HepG2 (cell line): ENCODE results near the gene GNA12. TPM values are rescaled to one million over a fixed set of nuclear protein-coding genes. Genes with fewer than 3 reads are reported as not detected.
A peak's percentile ranks its signal among the peaks of the same experiment; 100 is the strongest.

Source experiments
- DNMT3B ChIP-seq: conservative IDR thresholded peaks from 2 replicates; pipeline ENCODE4 v1.6.1; 2016; ENCODE audit warnings: missing biosample characterization, control low read depth
- FOXM1 ChIP-seq: sonication (generic); formaldehyde crosslinking; IDR thresholded peaks from 2 replicates; pipeline ENCODE4 v1.5.0; 2020; ENCODE audit warnings: missing genetic modification reagents
- HMG20B ChIP-seq: conservative IDR thresholded peaks from 2 replicates; pipeline ENCODE4 v1.6.1; 2016; ENCODE audit warnings: missing genetic modification reagents, missing compliant biosample characterization
- STAT5B ChIP-seq: sonication (generic); formaldehyde crosslinking; IDR thresholded peaks from 2 replicates; pipeline ENCODE4 v1.4.0; 2020; ENCODE audit warnings: missing genetic modification reagents
- TP53 ChIP-seq: sonication (generic); formaldehyde crosslinking; conservative IDR thresholded peaks from 2 replicates; pipeline ENCODE4 v1.4.0; 2020; ENCODE audit warnings: missing genetic modification reagents
- ZBTB20 ChIP-seq: sonication (generic); formaldehyde crosslinking; IDR thresholded peaks from 2 replicates; pipeline ENCODE4 v1.8.1; 2023; ENCODE audit warnings: missing genetic modification reagents, low read depth, mild to moderate bottlenecking, borderline replicate concordance
- ZFP90 ChIP-seq: sonication (generic); formaldehyde crosslinking; IDR thresholded peaks from 2 replicates; pipeline ENCODE4 v1.8.0; 2022; ENCODE audit warnings: missing genetic modification reagents, mild to moderate bottlenecking, inconsistent platforms, borderline replicate concordance
- ZFX ChIP-seq: sonication (generic); formaldehyde crosslinking; IDR thresholded peaks from 2 replicates; pipeline ENCODE4 v1.4.0; 2020; ENCODE audit warnings: mild to moderate bottlenecking, low read depth, missing genetic modification reagents, moderate library complexity
- ZNF282 ChIP-seq: fragments of 450-650 bp; IDR thresholded peaks from 2 replicates; pipeline ENCODE4 v1.6.1; 2018; ENCODE audit not compliant: partially characterized antibody
- ZNF30 ChIP-seq: sonication (generic); formaldehyde crosslinking; IDR thresholded peaks from 2 replicates; pipeline ENCODE4 v1.5.0; 2020; ENCODE audit warnings: mild to moderate bottlenecking, missing genetic modification reagents
- ZNF605 ChIP-seq: sonication (generic); formaldehyde crosslinking; IDR thresholded peaks from 2 replicates; pipeline ENCODE4 v1.8.0; 2022; ENCODE audit warnings: mild to moderate bottlenecking, missing genetic modification reagents
- polyA plus RNA-seq, 8 experiments: library from polyadenylated mRNA; depleted of rRNA in 3 of 8; stranded (reverse) in 7 of 8; unstranded in 1 of 8; fragments of >200 nt; fragmentation: Illumina TruSeq in 4 of 8; extraction: Trizol in 4 of 8; gene quantifications; 2 replicates each; pipeline versions ENCODE4 v1.2.1 to v1.2.3, GENCODE V29; 2011 to 2016; ENCODE audit warnings: low read depth in 4 of 8, missing spikeins in 1 of 8, mixed read lengths in 1 of 8; ENCODE audit not compliant: insufficient read depth in 1 of 8
- total RNA-seq, 5 experiments: library from RNA; depleted of rRNA; stranded (reverse); fragments of >200 nt; fragmentation: Illumina TruSeq; extraction: Trizol; gene quantifications; 2 replicates each; pipeline ENCODE4 v1.2.3, GENCODE V29; 2016; ENCODE audit warnings: low read depth in 1 of 5
- TF ChIP-seq, protein P1 (sequence below): sonication (generic); formaldehyde crosslinking; IDR thresholded peaks from 2 replicates; pipeline ENCODE4 v1.5.0; 2020; ENCODE audit warnings: mild to moderate bottlenecking, missing genetic modification reagents, moderate library complexity
- TF ChIP-seq, protein P2 (sequence below): IDR thresholded peaks from 2 replicates; pipeline ENCODE4 v1.6.1; 2016
- TF ChIP-seq, protein P3 (sequence below): sonication (generic); formaldehyde crosslinking; conservative IDR thresholded peaks from 2 replicates; pipeline ENCODE4 v1.5.0; 2020; ENCODE audit warnings: missing genetic modification reagents
- TF ChIP-seq, protein P4 (sequence below): sonication (generic); formaldehyde crosslinking; IDR thresholded peaks from 2 replicates; pipeline ENCODE4 v1.5.0; 2020; ENCODE audit warnings: mild to moderate bottlenecking, missing genetic modification reagents
- TF ChIP-seq, protein P5 (sequence below): IDR thresholded peaks from 2 replicates; pipeline ENCODE4 v1.4.0; 2020; ENCODE audit warnings: mild to moderate bottlenecking, missing genetic modification reagents
- TF ChIP-seq, protein P6 (sequence below): sonication (generic); formaldehyde crosslinking; IDR thresholded peaks from 2 replicates; pipeline ENCODE4 v1.5.1; 2020; ENCODE audit warnings: mild to moderate bottlenecking, missing genetic modification reagents, borderline replicate concordance

GNA12 gene
- total and polyA plus RNA-seq, 2 of the 13 experiments (the other 11 are each of a cell fraction or from before 2014, with no cell fraction given), result 16.2 to 50.9 TPM

DNA sequence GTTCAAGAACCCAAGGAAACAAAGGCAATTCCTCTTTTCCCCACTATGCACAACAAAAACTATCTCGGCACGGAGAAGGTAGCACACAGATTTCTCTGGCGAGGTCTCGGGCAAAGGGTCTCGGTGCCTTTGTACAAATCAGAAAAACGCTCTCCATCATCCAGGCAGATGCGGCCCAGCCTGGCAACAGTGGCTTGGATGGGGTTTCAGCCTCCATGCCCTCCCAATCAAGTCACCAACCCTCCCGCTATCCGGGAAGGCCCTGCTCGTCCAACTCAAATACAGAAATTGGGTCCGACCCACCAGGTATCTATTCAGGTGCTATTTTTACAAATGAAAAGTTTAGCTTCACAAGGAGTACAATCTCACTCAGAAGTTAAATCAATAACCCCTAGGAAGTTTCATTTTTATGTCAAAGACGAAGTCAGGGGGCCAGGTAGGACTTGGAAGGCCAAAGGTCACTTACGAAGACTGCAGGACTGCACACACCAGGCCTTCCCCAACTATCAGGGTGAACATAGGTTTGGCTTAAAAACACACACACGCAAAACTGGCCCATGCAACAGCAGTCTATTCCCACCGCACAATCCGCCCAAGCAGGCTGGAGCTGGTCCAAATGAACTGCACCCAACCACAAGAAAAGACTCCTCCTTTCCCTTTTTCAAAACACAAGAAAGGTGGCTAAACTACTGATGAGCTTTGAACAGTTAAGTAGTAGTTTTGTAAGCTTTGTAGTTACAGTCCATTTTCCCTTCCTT is 43.0 kb downstream of the GNA12 start (continued):
- no peak for TF ChIP-seq FOXM1 (CRISPR knock-in tag)
- no peak for TF ChIP-seq DNMT3B (CRISPR knock-in tag)
- TF ChIP-seq ZNF30 (CRISPR knock-in tag), result no peak
- TF ChIP-seq ZNF605 (CRISPR knock-in tag), result 0 out of 2 replicates have a peak, but pooled peaks have one; percentile 31
- TF ChIP-seq, protein P1, sequence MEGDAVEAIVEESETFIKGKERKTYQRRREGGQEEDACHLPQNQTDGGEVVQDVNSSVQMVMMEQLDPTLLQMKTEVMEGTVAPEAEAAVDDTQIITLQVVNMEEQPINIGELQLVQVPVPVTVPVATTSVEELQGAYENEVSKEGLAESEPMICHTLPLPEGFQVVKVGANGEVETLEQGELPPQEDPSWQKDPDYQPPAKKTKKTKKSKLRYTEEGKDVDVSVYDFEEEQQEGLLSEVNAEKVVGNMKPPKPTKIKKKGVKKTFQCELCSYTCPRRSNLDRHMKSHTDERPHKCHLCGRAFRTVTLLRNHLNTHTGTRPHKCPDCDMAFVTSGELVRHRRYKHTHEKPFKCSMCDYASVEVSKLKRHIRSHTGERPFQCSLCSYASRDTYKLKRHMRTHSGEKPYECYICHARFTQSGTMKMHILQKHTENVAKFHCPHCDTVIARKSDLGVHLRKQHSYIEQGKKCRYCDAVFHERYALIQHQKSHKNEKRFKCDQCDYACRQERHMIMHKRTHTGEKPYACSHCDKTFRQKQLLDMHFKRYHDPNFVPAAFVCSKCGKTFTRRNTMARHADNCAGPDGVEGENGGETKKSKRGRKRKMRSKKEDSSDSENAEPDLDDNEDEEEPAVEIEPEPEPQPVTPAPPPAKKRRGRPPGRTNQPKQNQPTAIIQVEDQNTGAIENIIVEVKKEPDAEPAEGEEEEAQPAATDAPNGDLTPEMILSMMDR, result no peak
- TF ChIP-seq ZNF282, result no peak
- TF ChIP-seq ZFP90 (CRISPR knock-in tag), result no peak
- TF ChIP-seq STAT5B (CRISPR knock-in tag), result no peak
- TF ChIP-seq HMG20B (CRISPR knock-in tag), result no peak
- TF ChIP-seq, protein P2, sequence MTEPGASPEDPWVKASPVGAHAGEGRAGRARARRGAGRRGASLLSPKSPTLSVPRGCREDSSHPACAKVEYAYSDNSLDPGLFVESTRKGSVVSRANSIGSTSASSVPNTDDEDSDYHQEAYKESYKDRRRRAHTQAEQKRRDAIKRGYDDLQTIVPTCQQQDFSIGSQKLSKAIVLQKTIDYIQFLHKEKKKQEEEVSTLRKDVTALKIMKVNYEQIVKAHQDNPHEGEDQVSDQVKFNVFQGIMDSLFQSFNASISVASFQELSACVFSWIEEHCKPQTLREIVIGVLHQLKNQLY (CRISPR knock-in tag), result no peak
- peak; percentile 28; the same call in 1 of the 2 replicates for TF ChIP-seq ZFX (CRISPR knock-in tag)
- TF ChIP-seq, protein P3, sequence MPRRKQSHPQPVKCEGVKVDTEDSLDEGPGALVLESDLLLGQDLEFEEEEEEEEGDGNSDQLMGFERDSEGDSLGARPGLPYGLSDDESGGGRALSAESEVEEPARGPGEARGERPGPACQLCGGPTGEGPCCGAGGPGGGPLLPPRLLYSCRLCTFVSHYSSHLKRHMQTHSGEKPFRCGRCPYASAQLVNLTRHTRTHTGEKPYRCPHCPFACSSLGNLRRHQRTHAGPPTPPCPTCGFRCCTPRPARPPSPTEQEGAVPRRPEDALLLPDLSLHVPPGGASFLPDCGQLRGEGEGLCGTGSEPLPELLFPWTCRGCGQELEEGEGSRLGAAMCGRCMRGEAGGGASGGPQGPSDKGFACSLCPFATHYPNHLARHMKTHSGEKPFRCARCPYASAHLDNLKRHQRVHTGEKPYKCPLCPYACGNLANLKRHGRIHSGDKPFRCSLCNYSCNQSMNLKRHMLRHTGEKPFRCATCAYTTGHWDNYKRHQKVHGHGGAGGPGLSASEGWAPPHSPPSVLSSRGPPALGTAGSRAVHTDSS (CRISPR knock-in tag), result no peak
- TF ChIP-seq ZBTB20 (CRISPR knock-in tag), result no peak
- TF ChIP-seq, protein P4, sequence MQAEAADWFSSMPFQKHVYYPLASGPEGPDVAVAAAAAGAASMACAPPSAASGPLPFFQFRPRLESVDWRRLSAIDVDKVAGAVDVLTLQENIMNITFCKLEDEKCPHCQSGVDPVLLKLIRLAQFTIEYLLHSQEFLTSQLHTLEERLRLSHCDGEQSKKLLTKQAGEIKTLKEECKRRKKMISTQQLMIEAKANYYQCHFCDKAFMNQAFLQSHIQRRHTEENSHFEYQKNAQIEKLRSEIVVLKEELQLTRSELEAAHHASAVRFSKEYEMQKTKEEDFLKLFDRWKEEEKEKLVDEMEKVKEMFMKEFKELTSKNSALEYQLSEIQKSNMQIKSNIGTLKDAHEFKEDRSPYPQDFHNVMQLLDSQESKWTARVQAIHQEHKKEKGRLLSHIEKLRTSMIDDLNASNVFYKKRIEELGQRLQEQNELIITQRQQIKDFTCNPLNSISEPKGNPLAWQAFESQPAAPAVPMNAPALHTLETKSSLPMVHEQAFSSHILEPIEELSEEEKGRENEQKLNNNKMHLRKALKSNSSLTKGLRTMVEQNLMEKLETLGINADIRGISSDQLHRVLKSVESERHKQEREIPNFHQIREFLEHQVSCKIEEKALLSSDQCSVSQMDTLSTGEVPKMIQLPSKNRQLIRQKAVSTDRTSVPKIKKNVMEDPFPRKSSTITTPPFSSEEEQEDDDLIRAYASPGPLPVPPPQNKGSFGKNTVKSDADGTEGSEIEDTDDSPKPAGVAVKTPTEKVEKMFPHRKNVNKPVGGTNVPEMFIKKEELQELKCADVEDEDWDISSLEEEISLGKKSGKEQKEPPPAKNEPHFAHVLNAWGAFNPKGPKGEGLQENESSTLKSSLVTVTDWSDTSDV (CRISPR knock-in tag), result no peak
- TF ChIP-seq, protein P5, sequence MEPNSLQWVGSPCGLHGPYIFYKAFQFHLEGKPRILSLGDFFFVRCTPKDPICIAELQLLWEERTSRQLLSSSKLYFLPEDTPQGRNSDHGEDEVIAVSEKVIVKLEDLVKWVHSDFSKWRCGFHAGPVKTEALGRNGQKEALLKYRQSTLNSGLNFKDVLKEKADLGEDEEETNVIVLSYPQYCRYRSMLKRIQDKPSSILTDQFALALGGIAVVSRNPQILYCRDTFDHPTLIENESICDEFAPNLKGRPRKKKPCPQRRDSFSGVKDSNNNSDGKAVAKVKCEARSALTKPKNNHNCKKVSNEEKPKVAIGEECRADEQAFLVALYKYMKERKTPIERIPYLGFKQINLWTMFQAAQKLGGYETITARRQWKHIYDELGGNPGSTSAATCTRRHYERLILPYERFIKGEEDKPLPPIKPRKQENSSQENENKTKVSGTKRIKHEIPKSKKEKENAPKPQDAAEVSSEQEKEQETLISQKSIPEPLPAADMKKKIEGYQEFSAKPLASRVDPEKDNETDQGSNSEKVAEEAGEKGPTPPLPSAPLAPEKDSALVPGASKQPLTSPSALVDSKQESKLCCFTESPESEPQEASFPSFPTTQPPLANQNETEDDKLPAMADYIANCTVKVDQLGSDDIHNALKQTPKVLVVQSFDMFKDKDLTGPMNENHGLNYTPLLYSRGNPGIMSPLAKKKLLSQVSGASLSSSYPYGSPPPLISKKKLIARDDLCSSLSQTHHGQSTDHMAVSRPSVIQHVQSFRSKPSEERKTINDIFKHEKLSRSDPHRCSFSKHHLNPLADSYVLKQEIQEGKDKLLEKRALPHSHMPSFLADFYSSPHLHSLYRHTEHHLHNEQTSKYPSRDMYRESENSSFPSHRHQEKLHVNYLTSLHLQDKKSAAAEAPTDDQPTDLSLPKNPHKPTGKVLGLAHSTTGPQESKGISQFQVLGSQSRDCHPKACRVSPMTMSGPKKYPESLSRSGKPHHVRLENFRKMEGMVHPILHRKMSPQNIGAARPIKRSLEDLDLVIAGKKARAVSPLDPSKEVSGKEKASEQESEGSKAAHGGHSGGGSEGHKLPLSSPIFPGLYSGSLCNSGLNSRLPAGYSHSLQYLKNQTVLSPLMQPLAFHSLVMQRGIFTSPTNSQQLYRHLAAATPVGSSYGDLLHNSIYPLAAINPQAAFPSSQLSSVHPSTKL (CRISPR knock-in tag), result peak; percentile 24; the same call in 1 of the 2 replicates
- TF ChIP-seq, protein P6, sequence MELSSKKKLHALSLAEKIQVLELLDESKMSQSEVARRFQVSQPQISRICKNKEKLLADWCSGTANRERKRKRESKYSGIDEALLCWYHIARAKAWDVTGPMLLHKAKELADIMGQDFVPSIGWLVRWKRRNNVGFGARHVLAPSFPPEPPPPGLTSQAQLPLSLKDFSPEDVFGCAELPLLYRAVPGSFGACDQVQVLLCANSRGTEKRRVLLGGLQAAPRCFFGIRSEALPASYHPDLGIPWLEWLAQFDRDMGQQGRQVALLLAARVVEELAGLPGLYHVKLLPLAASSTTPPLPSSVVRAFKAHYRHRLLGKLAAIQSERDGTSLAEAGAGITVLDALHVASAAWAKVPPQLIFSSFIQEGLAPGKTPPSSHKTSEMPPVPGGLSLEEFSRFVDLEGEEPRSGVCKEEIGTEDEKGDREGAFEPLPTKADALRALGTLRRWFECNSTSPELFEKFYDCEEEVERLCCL (CRISPR knock-in tag), result no peak
- TF ChIP-seq TP53 (CRISPR knock-in tag), result no peak
